AG10803 (cell line): ENCODE results near the gene ZSWIM4.

Experiments used
- DNase-seq: peaks from one replicate; pipeline ENCODE4 v3.0.0; 2010; ENCODE audit warnings: low read depth
- H3K4me3 ChIP-seq: 2 replicates; pipeline ENCODE4 v1.5.1; 2011; ENCODE audit warnings: mild to moderate bottlenecking, low read length, control low read depth
- TF ChIP-seq, protein P1 (sequence below): conservative IDR thresholded peaks from 2 replicates; pipeline ENCODE4 v1.5.1; 2011; ENCODE audit warnings: mild to moderate bottlenecking, low read length, control low read depth, inconsistent platforms

Gene ZSWIM4

DNA sequence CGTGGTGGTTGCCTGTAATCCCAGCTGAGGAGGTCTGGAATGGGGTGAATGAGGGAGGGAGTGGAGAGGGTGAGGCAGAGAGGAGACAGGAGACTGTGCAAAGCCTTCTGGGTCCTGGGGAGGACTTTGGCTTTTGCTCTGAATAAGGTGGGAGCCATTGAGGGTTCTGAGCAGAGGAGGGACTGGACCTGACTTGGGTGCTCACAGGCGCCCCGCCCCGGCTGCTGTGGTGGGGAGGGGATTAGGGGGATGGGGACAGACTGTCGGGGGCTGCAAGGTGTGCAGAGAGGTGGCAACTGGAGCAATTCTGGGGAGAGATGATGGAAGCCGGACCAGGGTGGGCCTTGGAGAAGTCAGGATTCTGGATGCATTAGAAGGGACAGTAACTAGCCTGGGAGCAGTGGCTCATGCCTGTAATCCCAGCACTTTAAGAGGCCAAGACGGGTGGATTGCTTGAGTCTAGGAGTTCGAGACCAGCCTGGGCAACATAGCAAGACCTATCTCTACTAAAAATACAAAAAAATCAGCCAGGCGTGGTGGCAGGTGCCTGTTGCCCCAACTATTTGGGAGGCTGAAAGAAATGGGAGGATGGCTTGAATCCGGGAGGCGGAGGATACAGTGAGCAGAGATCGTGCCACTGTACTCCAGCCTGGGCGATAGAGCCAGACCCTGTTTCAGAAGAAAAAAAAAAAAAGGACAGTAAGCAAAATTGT lies 65.6 kb downstream of the ZSWIM4 start:
- H3K4me3 ChIP-seq = peak overlapping the region; percentile 57
- no peak for DNase-seq
- TF ChIP-seq, protein P1, sequence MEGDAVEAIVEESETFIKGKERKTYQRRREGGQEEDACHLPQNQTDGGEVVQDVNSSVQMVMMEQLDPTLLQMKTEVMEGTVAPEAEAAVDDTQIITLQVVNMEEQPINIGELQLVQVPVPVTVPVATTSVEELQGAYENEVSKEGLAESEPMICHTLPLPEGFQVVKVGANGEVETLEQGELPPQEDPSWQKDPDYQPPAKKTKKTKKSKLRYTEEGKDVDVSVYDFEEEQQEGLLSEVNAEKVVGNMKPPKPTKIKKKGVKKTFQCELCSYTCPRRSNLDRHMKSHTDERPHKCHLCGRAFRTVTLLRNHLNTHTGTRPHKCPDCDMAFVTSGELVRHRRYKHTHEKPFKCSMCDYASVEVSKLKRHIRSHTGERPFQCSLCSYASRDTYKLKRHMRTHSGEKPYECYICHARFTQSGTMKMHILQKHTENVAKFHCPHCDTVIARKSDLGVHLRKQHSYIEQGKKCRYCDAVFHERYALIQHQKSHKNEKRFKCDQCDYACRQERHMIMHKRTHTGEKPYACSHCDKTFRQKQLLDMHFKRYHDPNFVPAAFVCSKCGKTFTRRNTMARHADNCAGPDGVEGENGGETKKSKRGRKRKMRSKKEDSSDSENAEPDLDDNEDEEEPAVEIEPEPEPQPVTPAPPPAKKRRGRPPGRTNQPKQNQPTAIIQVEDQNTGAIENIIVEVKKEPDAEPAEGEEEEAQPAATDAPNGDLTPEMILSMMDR = no peak

DNA sequence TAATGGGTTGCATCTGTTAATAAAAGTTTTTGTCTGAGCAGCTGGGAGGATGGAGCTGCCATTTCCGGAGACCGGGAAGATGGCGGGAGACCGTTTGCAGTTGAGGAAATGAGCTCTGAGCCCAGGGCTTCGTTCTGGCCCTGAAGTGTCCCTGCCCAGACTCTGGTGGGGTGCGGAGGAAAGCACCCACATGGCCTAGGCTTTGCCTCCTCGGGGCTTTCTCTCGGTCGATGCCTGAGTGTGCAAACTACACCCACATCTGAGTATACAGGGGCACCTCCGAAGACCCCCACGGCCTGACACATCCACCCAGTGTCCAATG lies 66.1 kb downstream of the ZSWIM4 start:
- H3K4me3 ChIP-seq = peak overlapping the region; percentile 57
- peak; percentile 60 for DNase-seq
- TF ChIP-seq, protein P1 = no peak

DNA sequence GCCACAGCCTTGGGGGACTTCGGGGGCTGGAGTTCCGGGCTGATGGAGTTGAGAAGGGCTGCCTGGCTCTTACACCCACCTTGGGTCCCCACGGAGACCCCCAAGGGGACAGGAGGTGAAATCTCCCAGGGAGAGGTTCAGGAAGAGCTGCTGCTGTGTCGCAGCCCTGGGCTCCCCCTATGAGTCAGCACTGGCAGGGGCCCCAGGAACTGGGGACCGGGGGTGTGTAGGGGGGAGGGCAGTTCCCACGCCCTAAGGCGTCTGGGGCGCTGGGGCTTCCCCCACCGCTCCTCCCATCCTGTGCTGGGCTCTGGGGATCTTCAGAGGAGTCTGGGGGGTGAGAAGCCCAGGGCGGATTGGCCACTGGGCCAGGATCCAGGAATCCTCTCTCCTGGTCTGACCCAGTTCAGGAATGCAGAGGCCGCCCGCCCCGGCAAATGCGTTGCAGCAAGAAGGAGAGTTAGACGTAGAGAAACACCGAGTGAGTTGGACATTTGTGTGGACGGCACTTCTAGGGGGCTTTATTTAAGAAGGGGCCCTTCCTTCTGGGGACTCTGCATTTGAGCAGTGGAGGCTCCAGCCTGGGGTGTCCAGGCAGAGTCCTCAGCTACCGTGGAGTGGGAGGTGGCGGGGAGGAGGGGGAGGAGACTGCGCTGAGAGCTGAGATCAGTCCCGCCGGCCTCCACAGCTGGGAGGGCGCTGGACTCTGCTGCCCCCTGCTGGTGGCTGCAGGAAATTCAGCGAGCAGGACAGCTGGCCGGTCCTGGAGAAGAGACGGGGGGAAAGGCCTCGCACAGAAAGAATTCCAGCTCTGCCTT lies 66.7 kb downstream of the ZSWIM4 start:
- TF ChIP-seq, protein P1 = peak; percentile 77
- DNase-seq = peak; percentile 95
- H3K4me3 ChIP-seq = peak overlapping the region; percentile 57

DNA sequence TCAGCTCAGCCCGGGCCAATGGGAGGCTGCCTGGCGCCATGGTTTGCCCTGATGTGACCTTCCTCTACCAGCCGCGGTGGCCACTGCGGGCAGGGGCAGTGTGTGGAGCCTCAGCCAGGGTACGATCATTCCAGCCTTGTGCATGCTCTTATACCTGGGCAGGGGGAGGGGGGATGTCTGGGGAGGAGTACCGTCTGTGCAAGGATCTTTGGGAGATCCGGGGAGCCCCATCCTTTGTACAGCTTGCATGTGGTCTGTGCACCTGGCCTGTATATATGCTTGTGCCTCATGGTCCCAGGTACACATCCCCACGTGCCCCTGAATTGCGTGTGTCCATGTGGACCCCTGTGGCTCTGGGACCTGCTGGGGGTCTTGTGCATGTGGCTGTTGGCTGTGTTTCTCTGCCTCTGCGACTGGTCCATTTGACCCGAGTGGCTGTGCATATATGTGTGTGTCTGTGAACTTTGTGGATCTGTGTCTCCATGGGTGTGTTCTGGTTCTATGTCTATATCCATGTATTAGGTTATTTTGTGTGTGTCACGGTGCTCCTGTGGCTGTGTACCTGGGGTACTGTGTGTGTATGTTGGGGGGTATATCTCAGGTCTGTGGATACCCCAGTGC lies 68.9 kb downstream of the ZSWIM4 start:
- no peak overlapping the region; the same call in 1 of the 2 replicates for H3K4me3 ChIP-seq
- TF ChIP-seq, protein P1 = no peak
- no peak for DNase-seq

DNA sequence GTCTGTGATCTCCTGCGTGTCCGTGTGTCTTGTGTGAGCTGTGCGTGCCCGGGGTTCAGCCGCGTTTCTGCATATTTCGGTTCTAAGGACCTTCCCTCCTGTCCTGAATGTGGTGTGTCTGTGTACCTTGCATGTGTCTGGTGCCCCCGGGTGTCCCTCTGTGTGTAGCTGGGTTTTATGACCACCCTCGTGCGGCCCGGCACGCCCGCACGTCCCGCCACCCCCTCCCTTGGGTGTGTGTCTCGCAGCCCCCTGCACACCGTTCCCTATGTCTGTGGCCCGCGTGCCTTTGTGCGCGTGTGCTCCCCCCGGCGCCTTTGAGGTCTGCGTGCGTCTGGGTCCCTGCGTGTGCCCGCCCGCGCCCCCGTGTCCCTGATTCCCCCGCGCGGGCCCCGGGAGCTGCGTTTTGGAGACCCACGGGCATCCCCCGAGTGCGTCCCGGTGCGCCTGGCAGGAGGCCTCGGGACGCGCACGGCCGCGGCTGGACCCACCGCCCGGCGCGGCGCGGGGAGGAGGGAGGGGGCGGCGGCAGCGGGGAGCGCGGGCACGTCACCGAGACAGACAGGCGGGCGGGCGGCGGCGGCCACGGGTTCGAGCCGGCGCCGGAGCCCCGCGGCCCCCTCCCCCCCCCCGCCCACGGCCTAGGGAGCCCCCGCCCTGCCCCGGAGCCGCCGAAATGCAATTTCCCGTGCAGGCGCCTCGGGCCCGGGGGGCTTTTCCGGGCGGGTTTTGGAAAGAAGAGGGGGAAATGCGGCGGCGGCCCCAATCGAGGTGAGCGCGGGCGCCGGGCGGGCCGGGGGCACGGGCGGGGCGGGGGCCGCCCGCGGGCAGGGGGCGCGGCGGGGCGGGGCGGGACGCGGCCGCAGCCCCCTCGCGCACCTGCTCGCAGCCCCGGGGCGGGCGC lies 69.7 kb downstream of the ZSWIM4 start:
- TF ChIP-seq, protein P1 = no peak
- peak overlapping the region; percentile 63 for H3K4me3 ChIP-seq
- no peak for DNase-seq

DNA sequence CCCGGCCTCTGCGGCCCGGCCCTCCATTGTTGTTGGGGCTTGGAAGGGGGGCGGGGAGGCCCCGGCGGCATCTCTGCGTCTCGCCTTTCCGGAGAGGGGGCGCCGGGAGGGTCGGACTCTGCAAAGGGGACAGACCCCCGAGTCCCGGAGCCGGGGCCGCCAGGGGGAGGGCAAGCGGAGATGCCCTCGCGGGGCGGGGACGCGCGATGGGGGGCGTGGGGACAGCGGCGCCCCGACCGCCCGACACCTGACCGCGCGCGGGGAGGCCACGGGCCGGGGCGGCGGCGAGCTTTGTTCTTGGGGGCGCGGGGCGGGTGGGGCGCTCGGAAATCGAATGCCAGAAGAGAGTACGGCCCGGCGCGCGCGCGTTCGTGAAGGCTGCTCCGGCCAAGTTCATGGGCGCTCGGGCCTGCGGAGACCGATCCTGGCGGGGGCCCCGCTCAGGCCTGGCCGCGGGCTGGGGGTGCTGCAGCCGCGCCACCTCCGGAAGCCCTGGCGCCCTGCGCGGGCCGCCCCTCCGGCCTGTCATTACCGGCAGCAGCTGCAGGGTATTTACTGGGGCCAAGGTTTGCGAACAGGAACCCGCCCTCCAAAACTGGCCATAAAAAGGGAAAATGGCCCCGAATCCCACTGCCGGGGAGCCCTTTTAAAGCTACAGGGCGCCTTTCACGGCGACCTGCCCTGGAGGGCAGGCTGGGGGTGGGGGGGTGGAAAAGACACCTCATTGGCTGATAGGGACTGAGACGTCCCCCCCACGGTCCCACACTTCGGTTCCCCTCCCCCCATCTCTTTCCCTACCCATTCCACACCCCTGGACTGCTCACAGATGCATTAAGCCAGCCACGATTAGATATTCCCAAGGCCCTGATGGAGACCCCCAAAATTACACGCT lies 70.6 kb downstream of the ZSWIM4 start:
- peak overlapping the region; percentile 63 for H3K4me3 ChIP-seq
- TF ChIP-seq, protein P1 = no peak
- no peak for DNase-seq
